ENCODE measurements around the gene TSTD2. TPM values are rescaled to one million over a fixed set of nuclear protein-coding genes. Genes with fewer than 3 reads are reported as not detected.

TSTD2 gene
- polyA plus RNA-seq, 4 donors = 27.6 to 40.9 (median 34.1) TPM

GRCh38 chr9:97565262-97565661 lies 67.9 kb downstream of the TSTD2 start:
- no peak for DNase-seq (ENCODE audit: low read depth in 4 of 4, low spot score in 3 of 4)

- DNase-seq (ENCODE audit: low read depth in 4 of 4, low spot score in 3 of 4) = no peak
Measured at GRCh38 chr9:97564291-97565175, 68.6 kb downstream of the TSTD2 start.

GRCh38 chr9:97563458-97564135 lies 69.6 kb downstream of the TSTD2 start:
- no peak for DNase-seq (ENCODE audit: low read depth in 4 of 4, low spot score in 3 of 4)

- no peak for DNase-seq (ENCODE audit: low read depth in 4 of 4, low spot score in 3 of 4)
Measured at GRCh38 chr9:97562542-97562941, 70.6 kb downstream of the TSTD2 start.

- DNase-seq (ENCODE audit: low read depth in 4 of 4, low spot score in 3 of 4) = no peak
Measured at GRCh38 chr9:97561501-97561900, 71.7 kb downstream of the TSTD2 start.

GRCh38 chr9:97560851-97561250 lies 72.3 kb downstream of the TSTD2 start:
- DNase-seq (ENCODE audit: low read depth in 4 of 4, low spot score in 3 of 4) = no peak

- no peak for DNase-seq (ENCODE audit: low read depth in 4 of 4, low spot score in 3 of 4)
Measured at GRCh38 chr9:97560154-97560553, 73.0 kb downstream of the TSTD2 start.

GRCh38 chr9:97559111-97559514 lies 74.1 kb downstream of the TSTD2 start:
- no peak for DNase-seq (ENCODE audit: low read depth in 4 of 4, low spot score in 3 of 4)

GRCh38 chr9:97558701-97559101 lies 74.5 kb downstream of the TSTD2 start:
- no peak for DNase-seq (ENCODE audit: low read depth in 4 of 4, low spot score in 3 of 4)

- DNase-seq (ENCODE audit: low read depth in 4 of 4, low spot score in 3 of 4) = no peak
Measured at GRCh38 chr9:97557606-97558095, 75.5 kb downstream of the TSTD2 start.

- DNase-seq (ENCODE audit: low read depth in 4 of 4, low spot score in 3 of 4) = no peak
Measured at GRCh38 chr9:97556721-97557605, 76.2 kb downstream of the TSTD2 start.

- no peak for DNase-seq (ENCODE audit: low read depth in 4 of 4, low spot score in 3 of 4)
Measured at GRCh38 chr9:97556036-97556720, 77.0 kb downstream of the TSTD2 start.

- DNase-seq (ENCODE audit: low read depth in 4 of 4, low spot score in 3 of 4) = no peak
Measured at GRCh38 chr9:97555164-97555563, 78.0 kb downstream of the TSTD2 start.

GRCh38 chr9:97554566-97555075 lies 78.5 kb downstream of the TSTD2 start:
- no peak for DNase-seq (ENCODE audit: low read depth in 4 of 4, low spot score in 3 of 4)

- no peak for DNase-seq (ENCODE audit: low read depth in 4 of 4, low spot score in 3 of 4)
Measured at GRCh38 chr9:97553841-97554240, 79.3 kb downstream of the TSTD2 start.

- no peak for DNase-seq (ENCODE audit: low read depth in 4 of 4, low spot score in 3 of 4)
Measured at GRCh38 chr9:97553141-97553540, 80.0 kb downstream of the TSTD2 start.

- DNase-seq (ENCODE audit: low read depth in 4 of 4, low spot score in 3 of 4) = no peak
Measured at GRCh38 chr9:97551308-97551707, 81.9 kb downstream of the TSTD2 start.

- no peak for DNase-seq (ENCODE audit: low read depth in 4 of 4, low spot score in 3 of 4)
Measured at GRCh38 chr9:97550386-97550785, 82.8 kb downstream of the TSTD2 start.

All from left renal pelvis (tissue), 4 donors.